SJSA1 (cell line): ENCODE measurements around the gene PSME4. TPM values are rescaled to one million over a fixed set of nuclear protein-coding genes. Genes with fewer than 3 reads are reported as not detected.
"Not testable (repeated sequence)": the region's sequence is repeated elsewhere in the genome, so short reads cannot be mapped to it uniquely, and the experiment has no call there.

ENCODE experiments used
- DNase-seq, 2 experiments: peaks; one replicate each; pipeline ENCODE4 v3.0.0-alpha.2; 2015 to 2020; ENCODE audit warnings: low spot score in 2 of 2, low read depth in 1 of 2
- H3K27ac ChIP-seq: fragments of 250-450 bp; sonication (Bioruptor Pico); 2 replicates; pipeline ENCODE4 v1.5.1; 2020; ENCODE audit warnings: mild to moderate bottlenecking, moderate library complexity
- H3K27me3 ChIP-seq: fragments of 250-450 bp; sonication (Bioruptor Pico); replicated peaks from 2 replicates; pipeline ENCODE4 v1.5.1; 2020; ENCODE audit warnings: mild to moderate bottlenecking, moderate library complexity
- H3K36me3 ChIP-seq: fragments of 250-450 bp; sonication (Bioruptor Pico); 2 replicates; pipeline ENCODE4 v1.5.1; 2020; ENCODE audit warnings: mild to moderate bottlenecking
- H3K4me1 ChIP-seq: fragments of 250-450 bp; sonication (Bioruptor Pico); replicated peaks from 2 replicates; pipeline ENCODE4 v1.6.1; 2021; ENCODE audit warnings: mild to moderate bottlenecking
- H3K4me3 ChIP-seq: fragments of 250-450 bp; sonication (Bioruptor Pico); 2 replicates; pipeline ENCODE4 v1.5.1; 2020; ENCODE audit warnings: mild to moderate bottlenecking
- H3K9me3 ChIP-seq: fragments of 250-450 bp; sonication (Bioruptor Pico); replicated peaks from 2 replicates; pipeline ENCODE4 v1.5.1; 2020; ENCODE audit warnings: mild to moderate bottlenecking
- total RNA-seq: library from RNA; depleted of rRNA; stranded (reverse); fragments of >200 nt; shearing (Covaris generic); gene quantifications from 2 replicates; pipeline ENCODE4 v1.2.3, GENCODE V29; 2014

PSME4 gene
- total RNA-seq, 1 experiment from 2014 or later = 44.9 TPM

GRCh38 chr2:53861824-53862223 is 109.0 kb downstream of the PSME4 start:
- DNase-seq = no peak
- Histone ChIP-seq H3K27ac (no peak overlapping the region), H3K9me3 (no peaks in the 10 kb centered on the region), H3K27me3 (no peaks in the 10 kb centered on the region), H3K4me1 (peaks cover 7% of the 10 kb centered on the region; the same call in 1 of the 2 replicates), H3K36me3 (peaks cover 44% of the 10 kb centered on the region), H3K4me3 (no peak overlapping the region)

GRCh38 chr2:53859206-53860181 is 111.3 kb downstream of the PSME4 start, which contains the start of gene GPR75:
Gene GPR75 (minus strand): TSS chr2:53859967. CDS start chr2:53854756, 5,211 bp downstream.
- DNase-seq = no peak
- no peaks in the 10 kb centered on the region for H3K27me3 ChIP-seq
- H3K27ac ChIP-seq = no peak within 1 kb of the TSS
- no peaks in the 10 kb centered on the region for H3K9me3 ChIP-seq
- H3K4me1 ChIP-seq = no peaks in the 10 kb centered on the region
- peaks cover 25% of the 10 kb centered on the region for H3K36me3 ChIP-seq
- H3K4me3 ChIP-seq = no peak within 1 kb of the TSS

GRCh38 chr2:53856272-53856671 is 114.5 kb downstream of the PSME4 start:
- no peaks in the 10 kb centered on the region for H3K9me3 ChIP-seq
- DNase-seq = no peak
- H3K27me3 ChIP-seq = no peaks in the 10 kb centered on the region
- H3K36me3 ChIP-seq = peaks cover 26% of the 10 kb centered on the region
- no peak overlapping the region for H3K27ac ChIP-seq
- no peak overlapping the region for H3K4me3 ChIP-seq
- H3K4me1 ChIP-seq = no peaks in the 10 kb centered on the region

GRCh38 chr2:53854678-53855077 is 116.1 kb downstream of the PSME4 start:
- Histone ChIP-seq H3K36me3 (peaks cover 21% of the 10 kb centered on the region), H3K9me3 (no peaks in the 10 kb centered on the region), H3K27ac (no peak overlapping the region), H3K4me3 (no peak overlapping the region), H3K4me1 (no peaks in the 10 kb centered on the region), H3K27me3 (no peaks in the 10 kb centered on the region)
- DNase-seq = no peak

GRCh38 chr2:53852532-53852931 is 118.3 kb downstream of the PSME4 start:
- H3K36me3 ChIP-seq = peaks cover 24% of the 10 kb centered on the region
- DNase-seq = no peak
- no peaks in the 10 kb centered on the region for H3K9me3 ChIP-seq
- no peak overlapping the region for H3K27ac ChIP-seq
- no peak overlapping the region for H3K4me3 ChIP-seq
- H3K4me1 ChIP-seq = no peaks in the 10 kb centered on the region
- H3K27me3 ChIP-seq = no peaks in the 10 kb centered on the region

GRCh38 chr2:53851052-53851757 is 119.6 kb downstream of the PSME4 start:
- not testable (repeated sequence) for H3K9me3 ChIP-seq, H3K4me3 ChIP-seq, H3K27ac ChIP-seq, DNase-seq, H3K4me1 ChIP-seq, H3K27me3 ChIP-seq
- H3K36me3 ChIP-seq = peaks cover 24% of the 10 kb centered on the region

GRCh38 chr2:53848062-53848461 is 122.7 kb downstream of the PSME4 start:
- Histone ChIP-seq H3K4me1 (no peaks in the 10 kb centered on the region; the same call in 1 of the 2 replicates), H3K36me3 (peaks cover 9% of the 10 kb centered on the region), H3K27me3 (no peaks in the 10 kb centered on the region), H3K9me3 (no peaks in the 10 kb centered on the region), H3K27ac (no peak overlapping the region), H3K4me3 (no peak overlapping the region)
- DNase-seq = no peak

GRCh38 chr2:53843595-53843994 is 127.2 kb downstream of the PSME4 start:
- H3K4me3 ChIP-seq = no peak overlapping the region
- H3K27me3 ChIP-seq = no peaks in the 10 kb centered on the region
- peaks cover 3% of the 10 kb centered on the region; the same call in 1 of the 2 replicates for H3K36me3 ChIP-seq
- H3K9me3 ChIP-seq = no peaks in the 10 kb centered on the region
- H3K27ac ChIP-seq = no peak overlapping the region
- H3K4me1 ChIP-seq = no peaks in the 10 kb centered on the region; the same call in 1 of the 2 replicates
- DNase-seq = no peak

- no peaks in the 10 kb centered on the region; the same call in 1 of the 2 replicates for H3K4me1 ChIP-seq
- no peak overlapping the region for H3K4me3 ChIP-seq
- no peaks in the 10 kb centered on the region for H3K9me3 ChIP-seq
- DNase-seq = no peak
- H3K27me3 ChIP-seq = no peaks in the 10 kb centered on the region
- H3K36me3 ChIP-seq = peaks cover under 1% of the 10 kb centered on the region; the same call in 1 of the 2 replicates
- no peak overlapping the region for H3K27ac ChIP-seq
Measured at GRCh38 chr2:53842891-53843290, 127.9 kb downstream of the PSME4 start.

GRCh38 chr2:53841651-53842050 is 129.1 kb downstream of the PSME4 start:
- not testable (repeated sequence) for H3K4me3 ChIP-seq, H3K27ac ChIP-seq, H3K27me3 ChIP-seq, H3K4me1 ChIP-seq, H3K9me3 ChIP-seq, DNase-seq, H3K36me3 ChIP-seq

- no peak for DNase-seq
- Histone ChIP-seq H3K36me3 (no peaks in the 10 kb centered on the region), H3K4me3 (no peak overlapping the region), H3K27ac (no peak overlapping the region), H3K4me1 (no peaks in the 10 kb centered on the region; the same call in 1 of the 2 replicates), H3K27me3 (no peaks in the 10 kb centered on the region), H3K9me3 (no peaks in the 10 kb centered on the region)
Measured at GRCh38 chr2:53840580-53840979, 130.2 kb downstream of the PSME4 start.

- DNase-seq, H3K27ac ChIP-seq, H3K4me3 ChIP-seq: not testable (repeated sequence)
Measured at GRCh38 chr2:53829980-53830290, 140.9 kb downstream of the PSME4 start.

GRCh38 chr2:53829273-53829979 is 141.4 kb downstream of the PSME4 start:
- H3K9me3 ChIP-seq = 0 out of 2 replicates have a peak, but pooled peaks cover 2% of the 10 kb centered on the region
- H3K27ac ChIP-seq = no peak overlapping the region
- no peaks in the 10 kb centered on the region for H3K27me3 ChIP-seq
- no peaks in the 10 kb centered on the region for H3K4me1 ChIP-seq
- no peak for DNase-seq
- H3K4me3 ChIP-seq = no peak overlapping the region
- no peaks in the 10 kb centered on the region for H3K36me3 ChIP-seq

More at GRCh38 chr2:53829980-53830290, 140.9 kb downstream of the PSME4 start:
- H3K27me3 ChIP-seq, H3K9me3 ChIP-seq, H3K36me3 ChIP-seq, H3K4me1 ChIP-seq: not testable (repeated sequence)
